NB4 (cell line): ENCODE results near the gene ARHGEF38.

Experiments used
- POLR2A ChIP-seq: IDR thresholded peaks from 2 replicates; pipeline ENCODE4 v1.6.1; 2011; ENCODE audit warnings: mild to moderate bottlenecking; ENCODE audit not compliant: insufficient read length; ENCODE audit errors: extremely low read depth
- TF ChIP-seq, protein P1 (sequence below): IDR thresholded peaks from 2 replicates; pipeline ENCODE4 v1.6.1; 2011; ENCODE audit warnings: low read depth, low read length
- TF ChIP-seq, protein P2 (sequence below): IDR thresholded peaks from one replicate; pipeline ENCODE4 v1.5.1; 2012; ENCODE audit warnings: low read depth, low read length

DNA sequence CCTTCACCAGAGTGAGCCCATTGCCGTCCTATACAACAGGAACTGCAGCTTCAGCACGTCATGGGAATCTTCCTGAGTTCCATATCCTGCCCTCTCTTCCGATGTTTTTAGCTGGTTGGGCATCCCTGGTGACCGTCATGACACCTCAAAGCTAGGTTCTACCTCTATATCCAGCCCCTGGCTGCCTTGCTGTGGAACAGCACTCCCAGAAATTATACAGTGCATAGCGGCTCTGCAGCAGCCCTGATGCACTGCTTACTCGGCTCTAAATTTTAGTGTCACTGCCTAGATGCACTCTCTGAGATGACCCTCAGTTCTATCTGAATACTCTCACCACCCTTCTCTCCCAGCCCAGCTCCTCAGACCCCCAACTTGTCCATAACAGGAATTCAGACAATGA is 44.3 kb downstream of the ARHGEF38 start:
- TF ChIP-seq, protein P1, sequence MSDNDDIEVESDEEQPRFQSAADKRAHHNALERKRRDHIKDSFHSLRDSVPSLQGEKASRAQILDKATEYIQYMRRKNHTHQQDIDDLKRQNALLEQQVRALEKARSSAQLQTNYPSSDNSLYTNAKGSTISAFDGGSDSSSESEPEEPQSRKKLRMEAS: no peak
- TF ChIP-seq, protein P2, sequence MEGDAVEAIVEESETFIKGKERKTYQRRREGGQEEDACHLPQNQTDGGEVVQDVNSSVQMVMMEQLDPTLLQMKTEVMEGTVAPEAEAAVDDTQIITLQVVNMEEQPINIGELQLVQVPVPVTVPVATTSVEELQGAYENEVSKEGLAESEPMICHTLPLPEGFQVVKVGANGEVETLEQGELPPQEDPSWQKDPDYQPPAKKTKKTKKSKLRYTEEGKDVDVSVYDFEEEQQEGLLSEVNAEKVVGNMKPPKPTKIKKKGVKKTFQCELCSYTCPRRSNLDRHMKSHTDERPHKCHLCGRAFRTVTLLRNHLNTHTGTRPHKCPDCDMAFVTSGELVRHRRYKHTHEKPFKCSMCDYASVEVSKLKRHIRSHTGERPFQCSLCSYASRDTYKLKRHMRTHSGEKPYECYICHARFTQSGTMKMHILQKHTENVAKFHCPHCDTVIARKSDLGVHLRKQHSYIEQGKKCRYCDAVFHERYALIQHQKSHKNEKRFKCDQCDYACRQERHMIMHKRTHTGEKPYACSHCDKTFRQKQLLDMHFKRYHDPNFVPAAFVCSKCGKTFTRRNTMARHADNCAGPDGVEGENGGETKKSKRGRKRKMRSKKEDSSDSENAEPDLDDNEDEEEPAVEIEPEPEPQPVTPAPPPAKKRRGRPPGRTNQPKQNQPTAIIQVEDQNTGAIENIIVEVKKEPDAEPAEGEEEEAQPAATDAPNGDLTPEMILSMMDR: no peak
- no peak for TF ChIP-seq POLR2A
